HepG2 (cell line): ENCODE measurements around the gene SKIL. TPM values are rescaled to one million over a fixed set of nuclear protein-coding genes. Genes with fewer than 3 reads are reported as not detected.

Experiments used
- ATRX ChIP-seq: sonication (generic); formaldehyde crosslinking; IDR thresholded peaks from 2 replicates; pipeline ENCODE4 v1.4.0; 2020; ENCODE audit warnings: missing genetic modification reagents, borderline replicate concordance
- BCL6 ChIP-seq: IDR thresholded peaks from 2 replicates; pipeline ENCODE4 v1.6.1; 2016; ENCODE audit warnings: missing genetic modification reagents, missing compliant biosample characterization
- CCAR2 ChIP-seq: fragments of 200-400 bp; formaldehyde crosslinking; optimal IDR thresholded peaks from 2 replicates; pipeline ENCODE3; 2018; ENCODE audit warnings: low read depth, mild to moderate bottlenecking, low read length, moderate library complexity
- CCDC6 ChIP-seq: sonication (generic); formaldehyde crosslinking; IDR thresholded peaks from 2 replicates; pipeline ENCODE4 v1.8.1; 2022; ENCODE audit warnings: mild to moderate bottlenecking, missing genetic modification reagents, moderate library complexity
- FOXA1 ChIP-seq, 2 experiments: fragments of 450-650 bp in 1 of 2; sonication (generic) in 1 of 2; formaldehyde crosslinking in 1 of 2; IDR thresholded peaks; 2 replicates each; pipeline versions ENCODE4 v1.4.0 to v1.6.1; 2016 to 2020; ENCODE audit warnings: missing genetic modification reagents in 1 of 2
- FOXO1 ChIP-seq: sonication (generic); formaldehyde crosslinking; IDR thresholded peaks from 2 replicates; pipeline ENCODE4 v1.4.0; 2020; ENCODE audit warnings: missing genetic modification reagents
- GATAD1 ChIP-seq: IDR thresholded peaks from 2 replicates; pipeline ENCODE4 v1.6.1; 2016; ENCODE audit warnings: missing genetic modification reagents, missing compliant biosample characterization
- HNF1A ChIP-seq, 2 experiments: sonication (generic) in 1 of 2; formaldehyde crosslinking in 1 of 2; IDR thresholded peaks; 2 replicates each; pipeline versions ENCODE4 v1.4.0 to v1.6.1; 2016 to 2020; ENCODE audit warnings: borderline replicate concordance in 1 of 2, low read depth in 1 of 2, mild to moderate bottlenecking in 1 of 2, missing genetic modification reagents in 1 of 2
- MYNN ChIP-seq: sonication (generic); formaldehyde crosslinking; IDR thresholded peaks from 2 replicates; pipeline ENCODE4 v1.4.0; 2020; ENCODE audit warnings: mild to moderate bottlenecking, low read depth, missing genetic modification reagents
- REXO4 ChIP-seq: sonication (generic); formaldehyde crosslinking; IDR thresholded peaks from 2 replicates; pipeline ENCODE4 v1.8.0; 2022; ENCODE audit warnings: missing genetic modification reagents, mild to moderate bottlenecking, borderline replicate concordance
- SIN3B ChIP-seq: fragments of 150-350 bp; IDR thresholded peaks from 2 replicates; pipeline ENCODE4 v1.6.1; 2014; ENCODE audit warnings: low read length
- SRSF1 ChIP-seq: fragments of 200-400 bp; formaldehyde crosslinking; optimal IDR thresholded peaks from 2 replicates; pipeline ENCODE3; 2017; ENCODE audit warnings: mild to moderate bottlenecking, low read depth, low read length, moderate library complexity
- TRIM24 ChIP-seq: sonication (generic); formaldehyde crosslinking; IDR thresholded peaks from 2 replicates; pipeline ENCODE4 v1.8.0; 2022; ENCODE audit warnings: mild to moderate bottlenecking, missing genetic modification reagents
- ZBTB14 ChIP-seq: sonication (generic); formaldehyde crosslinking; IDR thresholded peaks from 2 replicates; pipeline ENCODE4 v1.4.0; 2020; ENCODE audit warnings: missing genetic modification reagents
- ZNF17 ChIP-seq: sonication (generic); formaldehyde crosslinking; IDR thresholded peaks from 2 replicates; pipeline ENCODE4 v1.5.0; 2020; ENCODE audit warnings: mild to moderate bottlenecking, missing genetic modification reagents
- ZNF180 ChIP-seq: sonication (generic); formaldehyde crosslinking; IDR thresholded peaks from 2 replicates; pipeline ENCODE4 v1.4.0; 2020; ENCODE audit warnings: low read depth, missing genetic modification reagents, borderline replicate concordance
- ZNF253 ChIP-seq: sonication (generic); formaldehyde crosslinking; IDR thresholded peaks from 2 replicates; pipeline ENCODE4 v1.8.0; 2022; ENCODE audit warnings: mild to moderate bottlenecking, missing genetic modification reagents, borderline replicate concordance
- ZNF484 ChIP-seq: sonication (generic); formaldehyde crosslinking; IDR thresholded peaks from 2 replicates; pipeline ENCODE4 v1.5.1; 2020; ENCODE audit warnings: mild to moderate bottlenecking, low read depth, missing genetic modification reagents, borderline replicate concordance
- ZNF547 ChIP-seq: sonication (generic); formaldehyde crosslinking; IDR thresholded peaks from 2 replicates; pipeline ENCODE4 v1.5.1; 2020; ENCODE audit warnings: mild to moderate bottlenecking, missing genetic modification reagents
- ZNF850 ChIP-seq: sonication (generic); formaldehyde crosslinking; conservative IDR thresholded peaks from 2 replicates; pipeline ENCODE4 v1.9.0; 2021; ENCODE audit warnings: mild to moderate bottlenecking, missing genetic modification reagents
- polyA plus RNA-seq, 8 experiments: library from polyadenylated mRNA; depleted of rRNA in 3 of 8; stranded (reverse) in 7 of 8; unstranded in 1 of 8; fragments of >200 nt; fragmentation: Illumina TruSeq in 4 of 8; extraction: Trizol in 4 of 8; gene quantifications; 2 replicates each; pipeline versions ENCODE4 v1.2.1 to v1.2.3, GENCODE V29; 2011 to 2016; ENCODE audit warnings: low read depth in 4 of 8, missing spikeins in 1 of 8, mixed read lengths in 1 of 8; ENCODE audit not compliant: insufficient read depth in 1 of 8
- total RNA-seq, 5 experiments: library from RNA; depleted of rRNA; stranded (reverse); fragments of >200 nt; fragmentation: Illumina TruSeq; extraction: Trizol; gene quantifications; 2 replicates each; pipeline ENCODE4 v1.2.3, GENCODE V29; 2016; ENCODE audit warnings: low read depth in 1 of 5
- TF ChIP-seq, protein P1 (sequence below): sonication (generic); formaldehyde crosslinking; IDR thresholded peaks from 2 replicates; pipeline ENCODE4 v1.5.0; 2020; ENCODE audit warnings: missing genetic modification reagents

The SKIL gene
- total and polyA plus RNA-seq, 2 of the 13 experiments (the other 11 are each of a cell fraction or from before 2014, with no cell fraction given), result 5.2 to 20.7 TPM

GRCh38 chr3:170425491-170426239 lies 68.2 kb downstream of the SKIL start (continued):
- TF ChIP-seq FOXA1 (IDR thresholded peaks at IDR 0.05), result no peak
- peak; percentile 74 for TF ChIP-seq FOXA1 (CRISPR knock-in tag; IDR thresholded peaks at IDR 0.05)
- no peak for TF ChIP-seq ZNF850
- TF ChIP-seq ZNF547 (CRISPR knock-in tag), result no peak; the same call in 1 of the 2 replicates
- no peak for TF ChIP-seq MYNN
- no peak for TF ChIP-seq ZBTB14 (CRISPR knock-in tag)
- TF ChIP-seq TRIM24 (CRISPR knock-in tag), result no peak
- no peak for TF ChIP-seq ZNF484
- no peak for TF ChIP-seq ATRX (CRISPR knock-in tag)
- TF ChIP-seq FOXO1 (CRISPR knock-in tag), result peak; percentile 77
- TF ChIP-seq BCL6 (CRISPR knock-in tag), result peak; percentile 27; the same call in 1 of the 2 replicates
- TF ChIP-seq SRSF1, result peak; percentile 42
- TF ChIP-seq SIN3B, result no peak
- TF ChIP-seq ZNF180 (CRISPR knock-in tag), result no peak
- TF ChIP-seq REXO4 (CRISPR knock-in tag), result no peak
- TF ChIP-seq GATAD1 (CRISPR knock-in tag), result peak; percentile 37; the same call in 1 of the 2 replicates
- TF ChIP-seq ZNF17 (CRISPR knock-in tag), result no peak
- TF ChIP-seq, protein P1, sequence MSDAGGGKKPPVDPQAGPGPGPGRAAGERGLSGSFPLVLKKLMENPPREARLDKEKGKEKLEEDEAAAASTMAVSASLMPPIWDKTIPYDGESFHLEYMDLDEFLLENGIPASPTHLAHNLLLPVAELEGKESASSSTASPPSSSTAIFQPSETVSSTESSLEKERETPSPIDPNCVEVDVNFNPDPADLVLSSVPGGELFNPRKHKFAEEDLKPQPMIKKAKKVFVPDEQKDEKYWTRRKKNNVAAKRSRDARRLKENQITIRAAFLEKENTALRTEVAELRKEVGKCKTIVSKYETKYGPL (CRISPR knock-in tag), result no peak
- TF ChIP-seq HNF1A (IDR thresholded peaks at IDR 0.05; ENCODE audit: low read depth), result no peak
- peak; percentile 52; the same call in 1 of the 2 replicates for TF ChIP-seq HNF1A (CRISPR knock-in tag; IDR thresholded peaks at IDR 0.05; ENCODE audit: borderline replicate concordance)
- peak; percentile 70 for TF ChIP-seq CCAR2
- TF ChIP-seq ZNF253, result no peak
- TF ChIP-seq CCDC6 (CRISPR knock-in tag), result peak; percentile 35; the same call in 1 of the 2 replicates
